SK-N-SH treated with all-trans-retinoic acid at 6 μM for 48 hours (cell line): ENCODE results near the gene HLA-DMA.

Experiments
- ATAC-seq: fragments of 200-7000 bp; cut with Tn5 transposase; 3 replicates; pipeline ENCODE4 v1.9.1; 2020; ENCODE audit warnings: mild to moderate bottlenecking, moderate library complexity
- ARNTL ChIP-seq: fragments of 450-650 bp; formaldehyde crosslinking; IDR thresholded peaks from 2 replicates; pipeline ENCODE4 v1.5.0; 2020; ENCODE audit warnings: low read depth, mild to moderate bottlenecking, moderate library complexity, borderline replicate concordance
- BACH2 ChIP-seq: fragments of 250-450 bp; sonication (Bioruptor Pico); IDR thresholded peaks from 2 replicates; pipeline ENCODE4 v1.9.0; 2021; ENCODE audit warnings: mild to moderate bottlenecking, borderline replicate concordance
- CREB5 ChIP-seq: fragments of 250-450 bp; sonication (Bioruptor Pico); IDR thresholded peaks from 2 replicates; pipeline ENCODE4 v1.5.1; 2020; ENCODE audit warnings: low read depth, mild to moderate bottlenecking, moderate library complexity
- ESRRG ChIP-seq: fragments of 250-450 bp; sonication (Bioruptor Pico); IDR thresholded peaks from 2 replicates; pipeline ENCODE4 v1.6.1; 2021; ENCODE audit warnings: mild to moderate bottlenecking
- GLIS3 ChIP-seq: fragments of 250-450 bp; sonication (Bioruptor Pico); IDR thresholded peaks from 2 replicates; pipeline ENCODE4 v1.5.0; 2020; ENCODE audit warnings: mild to moderate bottlenecking, moderate library complexity
- ISL1 ChIP-seq: fragments of 250-450 bp; sonication (Bioruptor Pico); IDR thresholded peaks from 2 replicates; pipeline ENCODE4 v2.1.2; 2022; ENCODE audit warnings: mild to moderate bottlenecking, moderate library complexity
- OSR1 ChIP-seq: fragments of 250-450 bp; sonication (Bioruptor Pico); IDR thresholded peaks from 2 replicates; pipeline ENCODE4 v1.8.0; 2022; ENCODE audit warnings: moderate library complexity, mild to moderate bottlenecking, inconsistent platforms
- PATZ1 ChIP-seq: fragments of 250-450 bp; sonication (Bioruptor Pico); IDR thresholded peaks from 2 replicates; pipeline ENCODE4 v1.8.0; 2020; ENCODE audit warnings: mild to moderate bottlenecking, moderate library complexity, borderline replicate concordance
- PPARA ChIP-seq: fragments of 250-450 bp; sonication (Bioruptor Pico); IDR thresholded peaks from 2 replicates; pipeline ENCODE4 v1.5.0; 2020; ENCODE audit warnings: mild to moderate bottlenecking, borderline replicate concordance
- RARB ChIP-seq: fragments of 250-450 bp; sonication (Bioruptor Pico); IDR thresholded peaks from 2 replicates; pipeline ENCODE4 v1.8.0; 2021; ENCODE audit warnings: mild to moderate bottlenecking, moderate library complexity
- SNAI2 ChIP-seq: fragments of 250-450 bp; sonication (Bioruptor Pico); IDR thresholded peaks from 2 replicates; pipeline ENCODE4 v1.5.0; 2020; ENCODE audit warnings: mild to moderate bottlenecking, moderate library complexity
- TCF4 ChIP-seq: fragments of 250-450 bp; sonication (Bioruptor Pico); IDR thresholded peaks from 2 replicates; pipeline ENCODE4 v1.8.0; 2021; ENCODE audit warnings: mild to moderate bottlenecking, moderate library complexity, borderline replicate concordance
- TOX ChIP-seq: fragments of 250-450 bp; sonication (Bioruptor Pico); IDR thresholded peaks from 2 replicates; pipeline ENCODE4 v1.8.0; 2021; ENCODE audit warnings: mild to moderate bottlenecking, moderate library complexity, borderline replicate concordance
- TSHZ2 ChIP-seq: fragments of 250-450 bp; sonication (Bioruptor Pico); IDR thresholded peaks from 2 replicates; pipeline ENCODE4 v1.5.0; 2020; ENCODE audit warnings: mild to moderate bottlenecking, moderate library complexity
- ZC3H10 ChIP-seq: fragments of 250-450 bp; sonication (Bioruptor Pico); IDR thresholded peaks from 2 replicates; pipeline ENCODE4 v1.5.1; 2021; ENCODE audit warnings: mild to moderate bottlenecking, moderate library complexity
- ZFP3 ChIP-seq: fragments of 250-450 bp; sonication (Bioruptor Pico); IDR thresholded peaks from 2 replicates; pipeline ENCODE4 v1.5.0; 2020; ENCODE audit warnings: mild to moderate bottlenecking, moderate library complexity
- ZFP30 ChIP-seq: fragments of 450-650 bp; formaldehyde crosslinking; IDR thresholded peaks from 2 replicates; pipeline ENCODE4 v1.5.0; 2022; ENCODE audit warnings: mild to moderate bottlenecking, moderate library complexity
- ZNF565 ChIP-seq: fragments of 450-650 bp; formaldehyde crosslinking; conservative IDR thresholded peaks from 2 replicates; pipeline ENCODE4 v1.5.0; 2020; ENCODE audit warnings: low read depth, mild to moderate bottlenecking, moderate library complexity
- ZNF70 ChIP-seq: fragments of 450-650 bp; formaldehyde crosslinking; IDR thresholded peaks from 2 replicates; pipeline ENCODE4 v1.5.0; 2020; ENCODE audit warnings: mild to moderate bottlenecking, moderate library complexity
- ZNF8 ChIP-seq: fragments of 450-650 bp; formaldehyde crosslinking; IDR thresholded peaks from 2 replicates; pipeline ENCODE4 v1.5.0; 2020; ENCODE audit warnings: mild to moderate bottlenecking, moderate library complexity
- TF ChIP-seq, protein P1 (sequence below): fragments of 250-450 bp; sonication (Bioruptor Pico); IDR thresholded peaks from 2 replicates; pipeline ENCODE4 v1.8.0; 2021; ENCODE audit warnings: low read depth, mild to moderate bottlenecking, moderate library complexity, borderline replicate concordance
- TF ChIP-seq, protein P2 (sequence below): fragments of 250-450 bp; sonication (Bioruptor Pico); IDR thresholded peaks from 2 replicates; pipeline ENCODE4 v1.5.1; 2021; ENCODE audit warnings: mild to moderate bottlenecking, moderate library complexity

Gene HLA-DMA

DNA sequence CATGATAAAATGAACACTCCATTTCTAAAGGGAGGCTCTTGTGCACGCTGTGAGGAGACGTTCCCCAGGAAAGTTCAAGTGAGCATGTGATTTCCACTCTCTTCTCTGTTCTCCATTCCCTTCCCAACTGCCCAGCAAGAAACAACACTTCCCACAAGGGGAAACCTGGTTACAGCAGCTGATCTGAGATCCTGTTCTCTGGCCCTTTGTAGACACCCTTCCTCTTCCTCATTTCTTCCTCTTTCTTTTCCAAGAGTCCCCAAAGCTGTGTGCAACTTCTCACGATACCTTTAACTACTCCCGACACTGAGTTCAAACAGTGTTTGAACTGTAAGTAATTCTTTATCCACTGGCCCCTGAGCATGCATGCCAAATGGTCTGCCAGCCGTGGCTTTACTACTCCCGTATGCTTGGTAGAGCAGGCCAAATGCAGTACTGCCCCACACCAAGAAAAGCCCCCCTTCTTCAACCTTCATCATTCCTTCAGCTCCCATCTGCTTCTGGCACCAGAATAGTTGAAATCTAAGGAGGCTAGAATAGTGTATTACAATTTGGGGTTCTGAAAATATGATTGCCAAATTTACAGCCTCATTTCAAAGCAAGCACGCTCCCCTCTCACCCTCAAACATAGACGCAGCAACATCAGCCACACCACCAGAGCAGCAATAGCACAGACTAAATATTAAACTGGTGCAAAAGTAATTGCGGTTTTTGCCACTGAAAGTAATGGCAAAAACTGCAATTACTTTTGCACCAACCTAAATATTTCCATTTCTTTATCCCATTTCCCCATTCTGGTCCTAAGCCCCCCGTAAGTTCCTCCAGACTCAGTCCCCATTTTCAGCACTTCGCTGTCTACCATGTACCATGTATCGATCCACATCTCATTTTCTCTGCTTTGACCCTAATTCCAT lies 16.4 kb downstream of the HLA-DMA start:
- no peak for ATAC-seq
- TF ChIP-seq ESRRG (CRISPR knock-in tag): no peak
- TF ChIP-seq, protein P1, sequence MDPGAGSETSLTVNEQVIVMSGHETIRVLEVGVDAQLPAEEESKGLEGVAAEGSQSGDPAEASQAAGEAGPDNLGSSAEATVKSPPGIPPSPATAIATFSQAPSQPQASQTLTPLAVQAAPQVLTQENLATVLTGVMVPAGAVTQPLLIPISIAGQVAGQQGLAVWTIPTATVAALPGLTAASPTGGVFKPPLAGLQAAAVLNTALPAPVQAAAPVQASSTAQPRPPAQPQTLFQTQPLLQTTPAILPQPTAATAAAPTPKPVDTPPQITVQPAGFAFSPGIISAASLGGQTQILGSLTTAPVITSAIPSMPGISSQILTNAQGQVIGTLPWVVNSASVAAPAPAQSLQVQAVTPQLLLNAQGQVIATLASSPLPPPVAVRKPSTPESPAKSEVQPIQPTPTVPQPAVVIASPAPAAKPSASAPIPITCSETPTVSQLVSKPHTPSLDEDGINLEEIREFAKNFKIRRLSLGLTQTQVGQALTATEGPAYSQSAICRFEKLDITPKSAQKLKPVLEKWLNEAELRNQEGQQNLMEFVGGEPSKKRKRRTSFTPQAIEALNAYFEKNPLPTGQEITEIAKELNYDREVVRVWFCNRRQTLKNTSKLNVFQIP (CRISPR knock-in tag): no peak
- no peak for TF ChIP-seq ZNF565
- no peak for TF ChIP-seq RARB
- no peak for TF ChIP-seq ZNF8 (CRISPR knock-in tag)
- TF ChIP-seq ZC3H10 (CRISPR knock-in tag): no peak
- no peak for TF ChIP-seq ARNTL (CRISPR knock-in tag)
- no peak for TF ChIP-seq CREB5 (CRISPR knock-in tag)
- no peak for TF ChIP-seq GLIS3 (CRISPR knock-in tag)
- TF ChIP-seq BACH2 (CRISPR knock-in tag): no peak
- no peak for TF ChIP-seq TSHZ2
- no peak for TF ChIP-seq OSR1
- TF ChIP-seq ISL1: no peak
- TF ChIP-seq PATZ1 (CRISPR knock-in tag): no peak
- TF ChIP-seq PPARA (CRISPR knock-in tag): no peak

GRCh38 chr6:32935551-32936238 lies 17.2 kb downstream of the HLA-DMA start:
- TF ChIP-seq ZNF8 (CRISPR knock-in tag) (no peak), ISL1 (no peak), ZC3H10 (CRISPR knock-in tag) (no peak), PPARA (CRISPR knock-in tag) (no peak), ESRRG (CRISPR knock-in tag) (no peak), ZNF565 (no peak), ARNTL (CRISPR knock-in tag) (no peak), OSR1 (no peak), TOX (CRISPR knock-in tag) (no peak), PATZ1 (CRISPR knock-in tag) (no peak), RARB (no peak), ZNF70 (CRISPR knock-in tag) (no peak), SNAI2 (CRISPR knock-in tag) (no peak), TCF4 (no peak), ZFP30 (CRISPR knock-in tag) (no peak), ZFP3 (CRISPR knock-in tag) (no peak), GLIS3 (CRISPR knock-in tag) (no peak)
- TF ChIP-seq, protein P1 (CRISPR knock-in tag): no peak
- TF ChIP-seq, protein P2, sequence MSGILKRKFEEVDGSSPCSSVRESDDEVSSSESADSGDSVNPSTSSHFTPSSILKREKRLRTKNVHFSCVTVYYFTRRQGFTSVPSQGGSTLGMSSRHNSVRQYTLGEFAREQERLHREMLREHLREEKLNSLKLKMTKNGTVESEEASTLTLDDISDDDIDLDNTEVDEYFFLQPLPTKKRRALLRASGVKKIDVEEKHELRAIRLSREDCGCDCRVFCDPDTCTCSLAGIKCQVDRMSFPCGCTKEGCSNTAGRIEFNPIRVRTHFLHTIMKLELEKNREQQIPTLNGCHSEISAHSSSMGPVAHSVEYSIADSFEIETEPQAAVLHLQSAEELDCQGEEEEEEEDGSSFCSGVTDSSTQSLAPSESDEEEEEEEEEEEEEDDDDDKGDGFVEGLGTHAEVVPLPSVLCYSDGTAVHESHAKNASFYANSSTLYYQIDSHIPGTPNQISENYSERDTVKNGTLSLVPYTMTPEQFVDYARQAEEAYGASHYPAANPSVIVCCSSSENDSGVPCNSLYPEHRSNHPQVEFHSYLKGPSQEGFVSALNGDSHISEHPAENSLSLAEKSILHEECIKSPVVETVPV (CRISPR knock-in tag): no peak
- TF ChIP-seq, all 23 proteins: peak for 0
- no peak for ATAC-seq
